GM23338 (cell line): ENCODE data around the gene EPG5. TPM values are rescaled to one million over a fixed set of nuclear protein-coding genes. Genes with fewer than 3 reads are reported as not detected.

Source experiments
- ATAC-seq: fragments of 200-7000 bp; cut with Tn5 transposase; 3 replicates; pipeline ENCODE4 v1.9.1; 2020
- DNase-seq: peaks from one replicate; pipeline ENCODE4 v3.0.0-alpha.2; 2015; ENCODE audit warnings: low spot score
- H2AFZ ChIP-seq: fragments of 200-600 bp; sonication (generic); 2 replicates; pipeline ENCODE4 v1.8.0; 2016; ENCODE audit warnings: antibody characterized with exemption, mild to moderate bottlenecking, moderate library complexity
- H3F3A ChIP-seq: fragments of 200-600 bp; sonication (generic); replicated peaks from 2 replicates; pipeline ENCODE4 v1.8.0; 2017; ENCODE audit warnings: antibody characterized with exemption, mixed run types, low read depth
- H3K27ac ChIP-seq: fragments of 200-600 bp; sonication (generic); 2 replicates; pipeline ENCODE4 v1.6.1; 2016; ENCODE audit warnings: low read depth
- H3K27me3 ChIP-seq: fragments of 200-600 bp; sonication (generic); 2 replicates; pipeline ENCODE4 v1.8.0; 2016; ENCODE audit warnings: mild to moderate bottlenecking, mixed run types, moderate library complexity; ENCODE audit not compliant: insufficient read depth
- H3K36me3 ChIP-seq: fragments of 200-600 bp; sonication (generic); 2 replicates; pipeline ENCODE4 v1.8.0; 2016; ENCODE audit warnings: mild to moderate bottlenecking; ENCODE audit not compliant: insufficient read depth
- H3K4me1 ChIP-seq: fragments of 200-600 bp; sonication (generic); 2 replicates; pipeline ENCODE4 v1.8.0; 2016; ENCODE audit warnings: mild to moderate bottlenecking, moderate library complexity; ENCODE audit not compliant: insufficient read depth
- H3K4me2 ChIP-seq: fragments of 200-600 bp; sonication (generic); 2 replicates; pipeline ENCODE4 v1.7.1; 2017; ENCODE audit warnings: mixed run types
- H3K4me3 ChIP-seq: fragments of 200-600 bp; sonication (generic); 2 replicates; pipeline ENCODE4 v1.6.1; 2016; ENCODE audit warnings: mixed run types
- H3K79me2 ChIP-seq: fragments of 200-600 bp; sonication (generic); replicated peaks from 2 replicates; pipeline ENCODE4 v1.8.0; 2017; ENCODE audit warnings: mild to moderate bottlenecking; ENCODE audit not compliant: insufficient read depth
- H3K9me2 ChIP-seq: fragments of 200-600 bp; sonication (generic); 2 replicates; pipeline ENCODE4 v1.8.0; 2017; ENCODE audit not compliant: insufficient read depth
- H4K20me1 ChIP-seq: fragments of 200-600 bp; sonication (generic); replicated peaks from 2 replicates; pipeline ENCODE4 v1.8.0; 2017; ENCODE audit warnings: mild to moderate bottlenecking; ENCODE audit not compliant: insufficient read depth
- H3K27ac Mint-ChIP-seq: 2 replicates; pipeline ENCODE4 v1.8.0; 2020; ENCODE audit warnings: inconsistent platforms, mild to moderate bottlenecking, moderate library complexity, mixed read lengths
- H3K27me3 Mint-ChIP-seq: 3 replicates; pipeline ENCODE4 v1.8.0; 2022; ENCODE audit warnings: low read depth, mild to moderate bottlenecking, moderate library complexity, mixed read lengths, inconsistent platforms; ENCODE audit not compliant: insufficient read depth, poor library complexity
- H3K36me3 Mint-ChIP-seq: 3 replicates; pipeline ENCODE4 v1.8.0; 2021; ENCODE audit warnings: low read depth, mild to moderate bottlenecking, inconsistent platforms, moderate library complexity, mixed read lengths
- H3K4me1 Mint-ChIP-seq: 3 replicates; pipeline ENCODE4 v1.8.0; 2020; ENCODE audit warnings: mild to moderate bottlenecking, inconsistent platforms, mixed read lengths
- H3K4me3 Mint-ChIP-seq: 3 replicates; pipeline ENCODE4 v1.8.0; 2021; ENCODE audit warnings: moderate library complexity, mild to moderate bottlenecking, inconsistent platforms, mixed read lengths
- H3K9me3 Mint-ChIP-seq: 3 replicates; pipeline ENCODE4 v1.8.0; 2020; ENCODE audit warnings: moderate library complexity, mild to moderate bottlenecking, inconsistent platforms, mixed read lengths
- CREB1 ChIP-seq: fragments of 250-450 bp; sonication (Bioruptor Pico); IDR thresholded peaks from 2 replicates; pipeline ENCODE4 v1.5.0; 2020; ENCODE audit warnings: low read depth, mild to moderate bottlenecking, moderate library complexity
- CTCF ChIP-seq, 2 experiments: fragments of 200-600 bp in 1 of 2; sonication (generic) in 1 of 2; conservative IDR thresholded peaks; 2 replicates each; pipeline versions ENCODE4 v1.5.1 to v1.6.1; 2016 to 2017; ENCODE audit warnings: antibody characterized with exemption in 2 of 2, low read depth in 2 of 2, mild to moderate bottlenecking in 2 of 2, moderate library complexity in 1 of 2
- EZH2 ChIP-seq: fragments of 200-600 bp; sonication (generic); IDR thresholded peaks from one replicate; pipeline ENCODE4 v1.8.0; 2017; ENCODE audit warnings: antibody characterized with exemption, mild to moderate bottlenecking, low read depth; ENCODE audit not compliant: unreplicated experiment
- EZH2phosphoT487 ChIP-seq: fragments of 200-600 bp; sonication (generic); IDR thresholded peaks from one replicate; pipeline ENCODE4 v1.8.1; 2018; ENCODE audit warnings: antibody characterized with exemption; ENCODE audit not compliant: unreplicated experiment
- JUNB ChIP-seq: IDR thresholded peaks from one replicate; pipeline ENCODE4 v1.6.1; 2016; ENCODE audit warnings: antibody characterized with exemption; ENCODE audit not compliant: unreplicated experiment
- NANOG ChIP-seq: IDR thresholded peaks from 2 replicates; pipeline ENCODE4 v1.6.1; 2016; ENCODE audit warnings: antibody characterized with exemption, borderline replicate concordance
- POLR2AphosphoS5 ChIP-seq: IDR thresholded peaks from 2 replicates; pipeline ENCODE4 v1.6.1; 2016; ENCODE audit warnings: antibody characterized with exemption, low read depth
- STAT1 ChIP-seq: IDR thresholded peaks from one replicate; pipeline ENCODE4 v1.6.1; 2016; ENCODE audit warnings: antibody characterized with exemption; ENCODE audit not compliant: unreplicated experiment
- ZNF114 ChIP-seq: fragments of 250-450 bp; sonication (Bioruptor Pico); IDR thresholded peaks from 2 replicates; pipeline ENCODE4 v1.5.0; 2020; ENCODE audit warnings: mild to moderate bottlenecking, moderate library complexity
- ZNF331 ChIP-seq: fragments of 250-450 bp; sonication (Bioruptor Pico); IDR thresholded peaks from 2 replicates; pipeline ENCODE4 v1.5.0; 2020; ENCODE audit warnings: low read depth, mild to moderate bottlenecking, moderate library complexity
- polyA plus RNA-seq: library from polyadenylated mRNA; unstranded; fragments of >200 nt; fragmentation: Nextera tagmentation; extraction: Ambion mirVana; gene quantifications from 2 replicates; pipeline ENCODE4 v1.2.1, GENCODE V29; 2016
- total RNA-seq: library from RNA; depleted of rRNA; stranded (reverse); fragments of >200 nt; shearing (Covaris generic); gene quantifications from 2 replicates; pipeline ENCODE4 v1.2.3, GENCODE V29; 2014
- TF ChIP-seq, protein P1 (sequence below): IDR thresholded peaks from 2 replicates; pipeline ENCODE4 v1.6.1; 2016; ENCODE audit warnings: antibody characterized with exemption
- TF ChIP-seq, protein P2 (sequence below): fragments of 250-450 bp; sonication (Bioruptor Pico); IDR thresholded peaks from 2 replicates; pipeline ENCODE4 v1.5.0; 2020; ENCODE audit warnings: mild to moderate bottlenecking, moderate library complexity
- TF ChIP-seq, protein P3 (sequence below): IDR thresholded peaks from one replicate; pipeline ENCODE4 v1.6.1; 2018; ENCODE audit warnings: antibody characterized with exemption; ENCODE audit not compliant: unreplicated experiment

The EPG5 gene
- total and polyA plus RNA-seq, 2 experiments from 2014 or later: 4.1 to 29.2 TPM

DNA sequence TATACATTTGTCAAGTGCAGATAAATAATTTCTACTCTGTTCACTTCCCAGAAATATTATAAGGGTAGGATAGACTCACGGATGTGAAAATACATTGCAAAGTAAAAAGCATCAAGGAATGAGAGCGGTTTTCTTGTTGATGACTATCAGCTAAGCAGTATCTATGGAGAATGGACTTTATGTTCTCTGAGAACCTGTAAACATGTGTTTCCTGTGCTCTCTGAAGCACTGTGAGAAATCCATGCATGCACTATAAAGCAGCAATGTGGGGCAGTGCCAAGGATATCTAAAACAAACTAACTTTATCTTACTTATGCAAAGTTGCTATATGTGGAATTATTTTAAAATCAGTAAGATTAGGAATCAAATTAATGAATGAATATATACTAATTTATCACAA, 146.1 kb downstream of the EPG5 start:
- Histone ChIP-seq H3K36me3 (no peaks in the 10 kb centered on the region), H3K4me3 (no peak overlapping the region), H3K79me2 (no peaks in the 10 kb centered on the region), H4K20me1 (no peaks in the 10 kb centered on the region), H2AFZ (no peak overlapping the region), H3K27me3 (no peaks in the 10 kb centered on the region), H3K27ac (no peak overlapping the region), H3K4me2 (no peak overlapping the region), H3F3A (no peaks in the 10 kb centered on the region), H3K9me2 (no peaks in the 10 kb centered on the region), H3K4me1 (no peaks in the 10 kb centered on the region; the same call in 1 of the 2 replicates)
- Mint-ChIP-seq H3K4me3 (no peak overlapping the region), H3K36me3 (peaks cover 3% of the 10 kb centered on the region; the same call in 2 of the 3 replicates), H3K9me3 (peaks cover 3% of the 10 kb centered on the region; the same call in 1 of the 3 replicates), H3K4me1 (peaks cover 14% of the 10 kb centered on the region), H3K27ac (no peak overlapping the region), H3K27me3 (peaks cover 4% of the 10 kb centered on the region)
- TF ChIP-seq EZH2: no peak
- no peak for TF ChIP-seq CTCF (conservative IDR thresholded peaks at IDR 0.05; ENCODE audit: low read depth in 2 of 2)
- no peak for TF ChIP-seq ZNF331 (CRISPR knock-in tag)
- TF ChIP-seq STAT1: no peak
- no peak for TF ChIP-seq NANOG
- TF ChIP-seq, protein P1, sequence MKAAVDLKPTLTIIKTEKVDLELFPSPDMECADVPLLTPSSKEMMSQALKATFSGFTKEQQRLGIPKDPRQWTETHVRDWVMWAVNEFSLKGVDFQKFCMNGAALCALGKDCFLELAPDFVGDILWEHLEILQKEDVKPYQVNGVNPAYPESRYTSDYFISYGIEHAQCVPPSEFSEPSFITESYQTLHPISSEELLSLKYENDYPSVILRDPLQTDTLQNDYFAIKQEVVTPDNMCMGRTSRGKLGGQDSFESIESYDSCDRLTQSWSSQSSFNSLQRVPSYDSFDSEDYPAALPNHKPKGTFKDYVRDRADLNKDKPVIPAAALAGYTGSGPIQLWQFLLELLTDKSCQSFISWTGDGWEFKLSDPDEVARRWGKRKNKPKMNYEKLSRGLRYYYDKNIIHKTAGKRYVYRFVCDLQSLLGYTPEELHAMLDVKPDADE: no peak
- TF ChIP-seq, protein P2, sequence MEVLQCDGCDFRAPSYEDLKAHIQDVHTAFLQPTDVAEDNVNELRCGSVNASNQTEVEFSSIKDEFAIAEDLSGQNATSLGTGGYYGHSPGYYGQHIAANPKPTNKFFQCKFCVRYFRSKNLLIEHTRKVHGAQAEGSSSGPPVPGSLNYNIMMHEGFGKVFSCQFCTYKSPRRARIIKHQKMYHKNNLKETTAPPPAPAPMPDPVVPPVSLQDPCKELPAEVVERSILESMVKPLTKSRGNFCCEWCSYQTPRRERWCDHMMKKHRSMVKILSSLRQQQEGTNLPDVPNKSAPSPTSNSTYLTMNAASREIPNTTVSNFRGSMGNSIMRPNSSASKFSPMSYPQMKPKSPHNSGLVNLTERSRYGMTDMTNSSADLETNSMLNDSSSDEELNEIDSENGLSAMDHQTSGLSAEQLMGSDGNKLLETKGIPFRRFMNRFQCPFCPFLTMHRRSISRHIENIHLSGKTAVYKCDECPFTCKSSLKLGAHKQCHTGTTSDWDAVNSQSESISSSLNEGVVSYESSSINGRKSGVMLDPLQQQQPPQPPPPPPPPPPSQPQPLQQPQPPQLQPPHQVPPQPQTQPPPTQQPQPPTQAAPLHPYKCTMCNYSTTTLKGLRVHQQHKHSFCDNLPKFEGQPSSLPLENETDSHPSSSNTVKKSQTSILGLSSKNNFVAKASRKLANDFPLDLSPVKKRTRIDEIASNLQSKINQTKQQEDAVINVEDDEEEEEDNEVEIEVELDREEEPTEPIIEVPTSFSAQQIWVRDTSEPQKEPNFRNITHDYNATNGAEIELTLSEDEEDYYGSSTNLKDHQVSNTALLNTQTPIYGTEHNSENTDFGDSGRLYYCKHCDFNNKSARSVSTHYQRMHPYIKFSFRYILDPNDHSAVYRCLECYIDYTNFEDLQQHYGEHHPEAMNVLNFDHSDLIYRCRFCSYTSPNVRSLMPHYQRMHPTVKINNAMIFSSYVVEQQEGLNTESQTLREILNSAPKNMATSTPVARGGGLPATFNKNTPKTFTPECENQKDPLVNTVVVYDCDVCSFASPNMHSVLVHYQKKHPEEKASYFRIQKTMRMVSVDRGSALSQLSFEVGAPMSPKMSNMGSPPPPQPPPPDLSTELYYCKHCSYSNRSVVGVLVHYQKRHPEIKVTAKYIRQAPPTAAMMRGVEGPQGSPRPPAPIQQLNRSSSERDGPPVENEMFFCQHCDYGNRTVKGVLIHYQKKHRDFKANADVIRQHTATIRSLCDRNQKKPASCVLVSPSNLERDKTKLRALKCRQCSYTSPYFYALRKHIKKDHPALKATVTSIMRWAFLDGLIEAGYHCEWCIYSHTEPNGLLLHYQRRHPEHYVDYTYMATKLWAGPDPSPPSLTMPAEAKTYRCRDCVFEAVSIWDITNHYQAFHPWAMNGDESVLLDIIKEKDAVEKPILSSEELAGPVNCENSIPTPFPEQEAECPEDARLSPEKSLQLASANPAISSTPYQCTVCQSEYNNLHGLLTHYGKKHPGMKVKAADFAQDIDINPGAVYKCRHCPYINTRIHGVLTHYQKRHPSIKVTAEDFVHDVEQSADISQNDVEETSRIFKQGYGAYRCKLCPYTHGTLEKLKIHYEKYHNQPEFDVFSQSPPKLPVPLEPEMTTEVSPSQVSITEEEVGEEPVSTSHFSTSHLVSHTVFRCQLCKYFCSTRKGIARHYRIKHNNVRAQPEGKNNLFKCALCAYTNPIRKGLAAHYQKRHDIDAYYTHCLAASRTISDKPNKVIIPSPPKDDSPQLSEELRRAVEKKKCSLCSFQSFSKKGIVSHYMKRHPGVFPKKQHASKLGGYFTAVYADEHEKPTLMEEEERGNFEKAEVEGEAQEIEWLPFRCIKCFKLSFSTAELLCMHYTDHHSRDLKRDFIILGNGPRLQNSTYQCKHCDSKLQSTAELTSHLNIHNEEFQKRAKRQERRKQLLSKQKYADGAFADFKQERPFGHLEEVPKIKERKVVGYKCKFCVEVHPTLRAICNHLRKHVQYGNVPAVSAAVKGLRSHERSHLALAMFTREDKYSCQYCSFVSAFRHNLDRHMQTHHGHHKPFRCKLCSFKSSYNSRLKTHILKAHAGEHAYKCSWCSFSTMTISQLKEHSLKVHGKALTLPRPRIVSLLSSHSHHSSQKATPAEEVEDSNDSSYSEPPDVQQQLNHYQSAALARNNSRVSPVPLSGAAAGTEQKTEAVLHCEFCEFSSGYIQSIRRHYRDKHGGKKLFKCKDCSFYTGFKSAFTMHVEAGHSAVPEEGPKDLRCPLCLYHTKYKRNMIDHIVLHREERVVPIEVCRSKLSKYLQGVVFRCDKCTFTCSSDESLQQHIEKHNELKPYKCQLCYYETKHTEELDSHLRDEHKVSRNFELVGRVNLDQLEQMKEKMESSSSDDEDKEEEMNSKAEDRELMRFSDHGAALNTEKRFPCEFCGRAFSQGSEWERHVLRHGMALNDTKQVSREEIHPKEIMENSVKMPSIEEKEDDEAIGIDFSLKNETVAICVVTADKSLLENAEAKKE (CRISPR knock-in tag): no peak
- no peak for TF ChIP-seq JUNB
- no peak for TF ChIP-seq EZH2phosphoT487
- TF ChIP-seq, protein P3, sequence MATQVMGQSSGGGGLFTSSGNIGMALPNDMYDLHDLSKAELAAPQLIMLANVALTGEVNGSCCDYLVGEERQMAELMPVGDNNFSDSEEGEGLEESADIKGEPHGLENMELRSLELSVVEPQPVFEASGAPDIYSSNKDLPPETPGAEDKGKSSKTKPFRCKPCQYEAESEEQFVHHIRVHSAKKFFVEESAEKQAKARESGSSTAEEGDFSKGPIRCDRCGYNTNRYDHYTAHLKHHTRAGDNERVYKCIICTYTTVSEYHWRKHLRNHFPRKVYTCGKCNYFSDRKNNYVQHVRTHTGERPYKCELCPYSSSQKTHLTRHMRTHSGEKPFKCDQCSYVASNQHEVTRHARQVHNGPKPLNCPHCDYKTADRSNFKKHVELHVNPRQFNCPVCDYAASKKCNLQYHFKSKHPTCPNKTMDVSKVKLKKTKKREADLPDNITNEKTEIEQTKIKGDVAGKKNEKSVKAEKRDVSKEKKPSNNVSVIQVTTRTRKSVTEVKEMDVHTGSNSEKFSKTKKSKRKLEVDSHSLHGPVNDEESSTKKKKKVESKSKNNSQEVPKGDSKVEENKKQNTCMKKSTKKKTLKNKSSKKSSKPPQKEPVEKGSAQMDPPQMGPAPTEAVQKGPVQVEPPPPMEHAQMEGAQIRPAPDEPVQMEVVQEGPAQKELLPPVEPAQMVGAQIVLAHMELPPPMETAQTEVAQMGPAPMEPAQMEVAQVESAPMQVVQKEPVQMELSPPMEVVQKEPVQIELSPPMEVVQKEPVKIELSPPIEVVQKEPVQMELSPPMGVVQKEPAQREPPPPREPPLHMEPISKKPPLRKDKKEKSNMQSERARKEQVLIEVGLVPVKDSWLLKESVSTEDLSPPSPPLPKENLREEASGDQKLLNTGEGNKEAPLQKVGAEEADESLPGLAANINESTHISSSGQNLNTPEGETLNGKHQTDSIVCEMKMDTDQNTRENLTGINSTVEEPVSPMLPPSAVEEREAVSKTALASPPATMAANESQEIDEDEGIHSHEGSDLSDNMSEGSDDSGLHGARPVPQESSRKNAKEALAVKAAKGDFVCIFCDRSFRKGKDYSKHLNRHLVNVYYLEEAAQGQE: no peak
- TF ChIP-seq ZNF114 (CRISPR knock-in tag): no peak
- no peak for TF ChIP-seq CREB1 (CRISPR knock-in tag)
- TF ChIP-seq POLR2AphosphoS5: no peak
- ATAC-seq (no peak), DNase-seq (no peak)
